Skin epidermis (tissue), 12 donors: ENCODE results near the gene NCLN.
"Not testable (repeated sequence)": the region's sequence is repeated elsewhere in the genome, so short reads cannot be mapped to it uniquely, and the experiment has no call there.

Experiments
- H3K27ac ChIP-seq, 21 experiments: fragments of 200-600 bp; sonication (generic) in 11 of 21; one replicate each; pipeline ENCODE4 v1.5.0; 2020; ENCODE audit warnings: mild to moderate bottlenecking in 3 of 21, inconsistent platforms in 2 of 21, moderate library complexity in 2 of 21
- H3K4me3 ChIP-seq, 7 experiments: fragments of 200-600 bp; sonication (generic) in 2 of 7; one replicate each; pipeline ENCODE4 v1.5.0; 2020; ENCODE audit warnings: inconsistent platforms in 2 of 7, mild to moderate bottlenecking in 2 of 7, moderate library complexity in 1 of 7

Gene NCLN

GRCh38 chr19:3211191-3211590 is 25.5 kb downstream of the NCLN start:
- Histone ChIP-seq H3K4me3 (no peak overlapping the region), H3K27ac (no peak overlapping the region)

GRCh38 chr19:3213159-3213558 is 27.4 kb downstream of the NCLN start:
- Histone ChIP-seq H3K27ac (no peak overlapping the region), H3K4me3 (no peak overlapping the region)

GRCh38 chr19:3216874-3217273 is 31.1 kb downstream of the NCLN start:
- Histone ChIP-seq H3K27ac (no peak overlapping the region), H3K4me3 (no peak overlapping the region)

- Histone ChIP-seq H3K4me3 (no peak overlapping the region), H3K27ac (no peak overlapping the region)
Observed at GRCh38 chr19:3220576-3220975, 34.8 kb downstream of the NCLN start.

- H3K4me3 ChIP-seq, result not testable (repeated sequence)
Observed at GRCh38 chr19:3221576-3221975, 35.8 kb downstream of the NCLN start.

GRCh38 chr19:3222709-3223108 is 37.0 kb downstream of the NCLN start:
- H3K27ac ChIP-seq, result no peak overlapping the region
- no peak overlapping the region for H3K4me3 ChIP-seq

More at GRCh38 chr19:3221576-3221975, 35.8 kb downstream of the NCLN start:
- not testable (repeated sequence) for H3K27ac ChIP-seq

- Histone ChIP-seq H3K27ac (no peak within 1 kb of the TSS), H3K4me3 (peak within 1 kb of the TSS in 1 of 7 experiments; percentile 19)
Observed at GRCh38 chr19:3224346-3225168, 38.8 kb downstream of the NCLN start, which contains the start of gene CELF5. Gene CELF5 (plus strand): TSS chr19:3224661. CDS start chr19:3224740, 79 bp downstream.

GRCh38 chr19:3225169-3225485 is 39.4 kb downstream of the NCLN start:
- H3K27ac ChIP-seq, result no peak overlapping the region
- H3K4me3 ChIP-seq, result no peak overlapping the region

GRCh38 chr19:3225677-3226093 is 40.0 kb downstream of the NCLN start:
- no peak overlapping the region for H3K27ac ChIP-seq
- no peak overlapping the region for H3K4me3 ChIP-seq

GRCh38 chr19:3227054-3227626 is 41.4 kb downstream of the NCLN start:
- Histone ChIP-seq H3K4me3 (no peak overlapping the region), H3K27ac (no peak overlapping the region)

GRCh38 chr19:3229346-3229743 is 43.6 kb downstream of the NCLN start:
- Histone ChIP-seq H3K27ac (no peak overlapping the region), H3K4me3 (no peak overlapping the region)

GRCh38 chr19:3229888-3230496 is 44.3 kb downstream of the NCLN start:
- H3K27ac ChIP-seq, result no peak overlapping the region

GRCh38 chr19:3231288-3231687 is 45.6 kb downstream of the NCLN start:
- H3K27ac ChIP-seq, result no peak overlapping the region

More at GRCh38 chr19:3229888-3230496, 44.3 kb downstream of the NCLN start:
- H3K4me3 ChIP-seq, result no peak overlapping the region

GRCh38 chr19:3233116-3233515 is 47.4 kb downstream of the NCLN start:
- H3K4me3 ChIP-seq, result no peak overlapping the region
- no peak overlapping the region for H3K27ac ChIP-seq

More at GRCh38 chr19:3231288-3231687, 45.6 kb downstream of the NCLN start:
- no peak overlapping the region for H3K4me3 ChIP-seq

GRCh38 chr19:3233831-3234230 is 48.1 kb downstream of the NCLN start:
- Histone ChIP-seq H3K4me3 (no peak overlapping the region), H3K27ac (no peak overlapping the region)

GRCh38 chr19:3234800-3235199 is 49.1 kb downstream of the NCLN start:
- H3K4me3 ChIP-seq, result no peak overlapping the region
- no peak overlapping the region for H3K27ac ChIP-seq

GRCh38 chr19:3235604-3236003 is 49.9 kb downstream of the NCLN start:
- not testable (repeated sequence) for H3K27ac ChIP-seq, H3K4me3 ChIP-seq

GRCh38 chr19:3236272-3236671 is 50.5 kb downstream of the NCLN start:
- Histone ChIP-seq H3K27ac (no peak overlapping the region), H3K4me3 (no peak overlapping the region)

- H3K4me3 ChIP-seq, result no peak overlapping the region
Observed at GRCh38 chr19:3238066-3238561, 52.4 kb downstream of the NCLN start.

GRCh38 chr19:3239367-3239766 is 53.6 kb downstream of the NCLN start:
- no peak overlapping the region for H3K27ac ChIP-seq

More at GRCh38 chr19:3238066-3238561, 52.4 kb downstream of the NCLN start:
- no peak overlapping the region for H3K27ac ChIP-seq

More at GRCh38 chr19:3239367-3239766, 53.6 kb downstream of the NCLN start:
- H3K4me3 ChIP-seq, result no peak overlapping the region
